ENCODE data around the gene FTCD.
"Not testable (repeated sequence)": the region's sequence is repeated elsewhere in the genome, so short reads cannot be mapped to it uniquely, and the experiment has no call there.

Gene FTCD

DNA sequence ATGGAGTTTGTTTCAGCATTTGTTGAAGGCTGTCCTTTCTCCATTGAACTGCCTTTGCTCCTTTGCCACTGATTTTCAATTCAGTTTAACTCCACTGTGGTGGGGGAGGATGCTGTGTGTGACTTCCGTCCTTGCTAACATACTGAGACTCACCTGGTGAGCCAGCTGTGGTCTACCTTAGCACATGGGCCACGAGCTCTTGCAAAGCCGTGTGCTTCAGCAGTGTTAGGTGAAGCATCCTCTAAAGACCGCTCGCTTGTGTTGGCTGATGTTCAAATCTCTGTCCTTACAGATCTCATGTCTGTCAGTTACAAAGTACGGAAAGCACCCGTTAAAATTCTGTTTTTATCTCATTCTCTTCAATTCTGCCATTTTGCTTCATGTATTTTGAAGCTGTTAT is 32.4 kb upstream of the FTCD start:
- no peak for FAIRE-seq

DNA sequence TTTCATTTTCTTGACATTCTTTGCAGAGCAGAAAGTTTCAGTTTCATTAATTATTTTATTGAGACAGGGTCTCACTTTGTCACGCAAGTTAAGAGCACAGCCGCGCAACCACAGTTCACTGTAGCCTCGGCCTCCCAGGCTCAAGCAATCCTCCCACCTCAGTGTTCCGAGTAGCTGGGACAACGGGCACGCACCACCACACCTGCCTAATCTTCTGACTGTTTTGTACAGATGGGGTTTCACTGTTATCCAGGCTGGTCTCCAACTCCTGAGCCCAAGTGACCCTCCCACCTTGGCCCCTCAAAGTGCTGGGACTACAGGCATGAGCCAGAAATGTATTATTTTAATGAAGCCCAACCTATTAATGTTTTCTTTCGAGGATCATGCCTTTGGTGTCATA is 31.9 kb upstream of the FTCD start:
- no peak for FAIRE-seq

- no peak for FAIRE-seq
Measured at GRCh38 chr21:46185716-46186115, 30.3 kb upstream of the FTCD start.

- FAIRE-seq = no peak
Measured at GRCh38 chr21:46184625-46185555, 29.5 kb upstream of the FTCD start.

DNA sequence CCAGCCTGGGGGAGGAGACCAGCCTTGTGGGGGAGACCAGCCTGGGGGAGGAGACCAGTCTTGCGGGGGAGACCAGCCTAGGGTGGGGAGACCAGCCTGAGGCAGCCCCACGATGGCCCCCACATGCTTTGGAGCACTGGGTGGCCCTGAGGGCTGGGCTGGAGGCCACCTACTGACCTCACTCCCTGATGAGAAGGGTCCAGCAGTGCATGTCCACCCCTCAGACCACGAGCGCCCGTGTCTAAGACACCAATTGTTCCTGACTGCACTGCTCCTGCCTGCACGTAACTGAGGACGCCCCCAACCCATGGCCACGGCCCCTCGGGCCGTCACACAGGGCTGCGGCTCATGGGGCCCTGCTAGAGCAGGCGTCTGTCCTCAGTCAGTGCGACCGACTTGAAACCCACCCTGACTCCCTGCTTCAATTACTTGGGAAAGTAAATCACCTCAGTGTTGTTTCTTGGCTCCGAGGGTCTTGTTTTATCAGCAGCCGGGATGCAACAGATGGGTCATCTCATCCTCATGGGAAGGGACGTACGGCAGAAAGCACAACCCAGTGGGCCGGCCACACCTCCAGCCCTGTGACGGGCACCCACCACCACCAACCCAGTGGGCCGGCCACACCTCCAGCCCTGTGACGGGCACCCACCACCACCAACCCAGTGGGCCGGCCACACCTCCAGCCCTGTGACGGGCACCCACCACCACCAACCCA is 28.7 kb upstream of the FTCD start, which contains the start of gene SPATC1L:
SPATC1L (minus strand) TSS at position 550 of the 715 bp plus-strand sequence. CDS start 1,643 bp downstream, outside the sequence.
- no peak for FAIRE-seq

DNA sequence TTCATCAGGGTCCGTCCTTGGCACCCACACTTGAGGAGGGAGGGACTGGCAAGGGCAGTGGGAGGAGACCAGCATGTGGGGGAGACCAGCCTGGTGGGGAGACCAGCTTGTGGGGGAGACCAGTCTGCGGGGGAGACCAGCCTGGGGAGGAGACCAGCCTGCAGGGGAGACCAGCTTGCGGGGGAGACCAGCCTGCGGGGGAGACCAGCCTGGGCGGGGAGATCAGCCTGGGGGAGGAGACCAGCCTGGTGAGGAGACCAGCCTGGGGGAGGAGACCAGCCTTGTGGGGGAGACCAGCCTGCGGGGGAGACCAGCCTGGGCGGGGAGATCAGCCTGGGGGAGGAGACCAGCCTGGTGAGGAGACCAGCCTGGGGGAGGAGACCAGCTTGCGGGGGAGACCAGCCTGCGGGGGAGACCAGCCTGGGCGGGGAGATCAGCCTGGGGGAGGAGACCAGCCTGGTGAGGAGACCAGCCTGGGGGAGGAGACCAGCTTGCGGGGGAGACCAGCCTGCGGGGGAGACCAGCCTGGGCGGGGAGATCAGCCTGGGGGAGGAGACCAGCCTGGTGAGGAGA is 28.0 kb upstream of the FTCD start:
- not testable (repeated sequence) for FAIRE-seq

DNA sequence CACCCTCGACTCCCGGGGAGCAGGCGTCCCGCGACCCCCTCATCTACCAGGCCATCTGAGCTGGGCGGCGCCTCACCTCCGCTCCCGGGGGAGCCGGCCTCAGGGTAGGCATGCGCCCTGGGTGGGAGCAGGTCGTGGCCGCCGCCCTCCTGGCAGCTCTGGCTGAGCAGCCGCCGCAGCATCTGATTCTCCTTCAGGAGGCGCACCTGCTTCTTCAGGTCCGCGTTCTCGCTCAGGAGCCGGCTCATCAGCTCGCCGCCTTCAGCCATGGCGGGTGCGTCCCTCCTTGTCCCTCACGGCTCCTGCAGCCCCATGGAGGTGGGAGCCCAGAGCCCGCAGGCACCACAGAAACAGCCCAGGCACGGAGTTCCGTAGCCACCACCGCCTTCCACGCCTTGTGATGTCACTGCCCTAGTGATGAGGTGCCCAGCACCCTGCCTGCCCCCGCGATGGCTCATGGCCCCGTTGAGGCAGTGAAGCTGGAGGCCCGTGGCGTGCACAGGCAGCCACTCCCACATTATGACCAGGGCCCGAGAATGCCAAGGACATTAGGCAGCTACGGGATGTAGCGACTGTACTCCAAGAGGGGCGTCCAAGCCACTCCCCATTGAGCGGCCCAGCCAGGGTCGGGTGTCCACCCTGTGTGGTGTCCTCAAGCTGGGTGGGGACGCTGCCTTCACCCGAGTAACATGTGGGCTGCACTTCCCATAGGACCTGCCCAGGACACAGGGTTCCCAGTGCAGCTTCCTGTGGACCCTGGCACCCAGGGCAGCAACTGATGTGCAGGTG is 27.4 kb upstream of the FTCD start:
- no peak for FAIRE-seq

GRCh38 chr21:46181953-46182547 is 26.7 kb upstream of the FTCD start:
- FAIRE-seq = no peak

- no peak for FAIRE-seq
Measured at GRCh38 chr21:46181436-46181835, 26.1 kb upstream of the FTCD start.

DNA sequence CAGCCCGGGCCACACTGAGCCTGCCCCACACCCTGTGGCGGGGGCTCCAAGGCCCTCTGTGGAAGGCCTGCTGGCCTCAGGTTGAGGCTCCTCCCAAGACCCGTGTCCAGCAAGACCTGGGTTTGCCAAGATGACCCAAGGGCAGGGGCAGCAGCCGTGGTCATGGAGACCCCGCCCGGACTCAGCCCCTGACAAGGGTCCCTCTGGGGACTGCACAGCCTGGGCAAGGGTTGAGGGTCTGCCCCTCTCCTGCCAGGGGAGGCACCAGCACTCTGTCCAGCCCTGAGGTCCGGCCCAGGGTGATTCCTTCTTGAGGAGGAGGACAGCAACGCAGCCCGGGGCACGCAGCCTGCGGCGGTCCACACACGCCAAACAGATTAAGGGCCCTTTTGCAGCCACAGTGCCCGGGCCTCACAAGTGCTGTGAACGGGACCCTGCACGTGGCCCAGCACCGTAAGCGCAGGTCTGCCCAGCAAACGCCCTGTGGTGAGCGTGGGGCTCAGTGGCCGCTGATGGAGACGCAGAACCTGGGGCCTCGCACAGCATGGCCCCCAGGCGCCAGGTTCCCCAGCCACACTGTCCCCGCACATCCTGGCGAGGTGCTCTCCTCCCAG is 25.5 kb upstream of the FTCD start:
- FAIRE-seq = no peak

- no peak for FAIRE-seq
Measured at GRCh38 chr21:46180079-46180722, 24.8 kb upstream of the FTCD start.

DNA sequence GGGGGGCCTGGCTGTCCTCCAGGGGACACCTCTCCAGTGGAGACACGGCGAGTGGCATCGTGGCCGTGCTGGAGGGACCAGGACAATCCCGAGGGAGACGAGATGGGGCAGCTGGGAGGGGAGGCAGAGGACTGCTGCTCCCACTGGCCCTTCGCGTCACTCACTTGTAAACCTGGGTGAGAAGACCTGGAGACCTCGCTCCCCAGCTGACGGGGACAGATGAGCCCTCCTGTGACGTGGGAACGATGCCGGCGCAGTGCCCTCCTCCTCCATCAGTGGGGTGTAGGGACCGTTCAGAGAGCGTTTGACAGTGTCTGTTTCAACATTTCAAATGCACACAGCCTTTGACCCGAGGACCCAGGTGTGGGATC is 24.3 kb upstream of the FTCD start:
- no peak for FAIRE-seq

- no peak for FAIRE-seq
Measured at GRCh38 chr21:46178961-46179360, 23.6 kb upstream of the FTCD start.

DNA sequence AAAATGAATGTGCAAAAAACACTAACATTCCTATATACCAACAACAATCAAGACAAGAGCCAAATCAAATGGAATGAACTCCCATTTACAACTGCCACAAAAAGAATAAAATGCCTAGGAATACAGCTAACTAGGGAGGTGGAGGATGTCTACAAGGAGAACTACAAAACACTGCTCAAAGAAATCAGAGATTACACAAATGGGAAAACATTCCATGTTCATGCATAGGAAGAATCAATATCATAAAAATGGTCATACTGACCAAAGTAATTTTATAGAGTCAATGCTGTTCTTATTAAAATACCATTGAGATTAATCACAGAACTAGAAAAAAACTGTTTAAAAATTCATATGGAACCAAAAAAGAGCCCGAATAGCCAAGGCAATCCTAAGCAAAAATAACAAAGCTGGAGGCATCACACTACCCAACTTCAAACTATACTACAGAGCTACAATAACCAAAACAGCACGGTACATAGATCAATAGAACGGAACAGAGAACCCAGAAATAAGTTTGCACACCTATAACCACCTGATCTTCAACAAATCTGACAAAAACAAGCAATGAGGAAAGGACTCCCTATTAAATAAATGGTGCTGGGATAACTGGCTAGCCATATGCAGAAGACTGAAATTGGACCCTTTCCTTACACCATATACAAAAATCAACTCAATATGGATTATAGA is 21.2 kb upstream of the FTCD start:
- not testable (repeated sequence) for FAIRE-seq

- no peak for FAIRE-seq
Measured at GRCh38 chr21:46173573-46173972, 18.2 kb upstream of the FTCD start.

- FAIRE-seq = no peak
Measured at GRCh38 chr21:46172863-46173528, 17.6 kb upstream of the FTCD start.

DNA sequence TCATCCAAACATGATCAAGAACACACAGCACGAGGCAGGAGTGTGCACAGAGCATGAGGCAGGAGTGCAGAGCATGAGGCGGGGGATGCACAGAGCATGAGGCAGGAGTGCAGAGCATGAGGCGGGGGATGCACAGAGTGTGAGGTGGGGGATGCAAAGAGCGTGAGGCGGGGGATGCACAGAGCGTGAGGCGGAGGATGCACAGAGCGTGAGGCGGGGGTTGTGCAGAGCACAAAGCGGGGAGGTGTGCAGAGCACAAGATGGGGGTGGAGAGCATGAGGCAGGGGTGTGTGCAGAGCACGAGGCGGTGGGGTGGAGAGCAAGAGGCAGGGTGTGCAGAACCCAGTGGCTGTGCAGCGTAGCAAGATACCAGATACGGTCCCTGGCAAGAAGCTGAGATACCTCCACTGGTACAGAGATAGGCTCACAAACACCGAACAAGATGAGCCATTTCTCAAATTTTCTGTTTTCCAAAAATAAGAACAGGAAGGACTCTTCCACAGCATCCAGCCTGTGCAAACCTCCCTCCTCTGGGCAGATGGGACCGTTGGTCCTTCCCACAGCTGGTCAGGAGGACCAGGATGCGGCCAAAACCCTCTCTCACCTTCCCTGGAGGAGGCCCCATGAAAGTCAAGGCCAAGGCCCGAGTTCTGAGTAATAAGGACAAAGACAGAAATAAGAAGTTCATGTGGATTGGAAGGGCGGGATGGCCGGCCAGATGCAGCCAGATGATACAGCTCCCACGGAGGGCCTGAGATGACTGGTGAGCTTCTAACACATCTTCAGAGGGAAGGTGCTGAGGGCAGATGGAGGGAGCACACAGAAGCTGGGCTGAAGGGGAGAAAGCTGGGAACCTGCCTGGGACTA is 16.9 kb upstream of the FTCD start:
- no peak for FAIRE-seq

GRCh38 chr21:46171585-46171984 is 16.2 kb upstream of the FTCD start:
- no peak for FAIRE-seq

Data from colon (tissue), 2 donors.